ENCODE measurements around the gene STX1A.
A peak's percentile ranks its signal among the peaks of the same experiment; 100 is the strongest.
"Not testable (repeated sequence)": the region's sequence is repeated elsewhere in the genome, so short reads cannot be mapped to it uniquely, and the experiment has no call there.

STX1A gene

DNA sequence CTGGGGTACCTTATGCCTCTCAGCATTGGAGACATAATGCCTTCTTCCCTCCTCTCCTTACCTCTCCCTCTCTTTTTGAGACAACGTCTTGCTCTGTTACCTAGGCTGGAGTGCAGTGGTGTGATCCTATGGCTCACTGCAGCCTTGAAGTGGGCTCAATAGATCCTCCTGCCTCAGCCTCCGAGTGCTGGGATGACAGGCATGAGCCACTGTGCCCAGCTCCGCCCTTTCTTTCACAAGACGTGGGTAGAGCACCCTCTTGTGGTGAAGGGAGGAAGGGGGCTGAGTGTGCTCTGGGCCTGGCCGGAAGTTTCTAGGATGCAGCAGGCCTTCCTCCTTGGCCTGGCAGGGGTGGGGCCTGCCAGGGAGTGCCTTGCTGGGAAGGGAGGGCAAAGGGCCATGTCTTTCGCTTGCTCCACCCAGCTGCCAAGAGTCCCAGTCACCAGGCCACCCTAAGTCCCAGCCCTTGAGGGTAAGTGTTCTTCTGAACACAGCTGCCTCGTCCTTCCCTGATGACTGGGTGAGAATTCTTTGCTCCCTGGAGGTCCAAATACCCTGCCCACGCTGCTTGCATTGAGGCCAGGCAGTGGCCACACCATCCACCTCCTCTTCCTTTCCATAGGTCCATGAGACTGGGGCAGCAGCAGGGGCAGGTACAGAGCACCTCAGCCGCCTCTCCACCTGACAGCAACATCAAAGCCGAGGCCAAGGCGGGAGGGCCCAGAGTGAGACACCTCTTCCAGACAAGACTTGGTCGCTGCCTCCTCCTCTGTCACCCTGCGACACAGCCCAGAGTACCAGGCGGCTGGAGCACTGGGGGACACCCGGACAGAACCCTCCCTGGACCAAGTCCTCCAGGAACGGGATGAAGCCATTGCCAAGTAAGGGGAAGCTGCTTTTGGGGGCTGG, 15.4 kb upstream of the STX1A start:
- DNase-seq: peak; percentile 63

DNA sequence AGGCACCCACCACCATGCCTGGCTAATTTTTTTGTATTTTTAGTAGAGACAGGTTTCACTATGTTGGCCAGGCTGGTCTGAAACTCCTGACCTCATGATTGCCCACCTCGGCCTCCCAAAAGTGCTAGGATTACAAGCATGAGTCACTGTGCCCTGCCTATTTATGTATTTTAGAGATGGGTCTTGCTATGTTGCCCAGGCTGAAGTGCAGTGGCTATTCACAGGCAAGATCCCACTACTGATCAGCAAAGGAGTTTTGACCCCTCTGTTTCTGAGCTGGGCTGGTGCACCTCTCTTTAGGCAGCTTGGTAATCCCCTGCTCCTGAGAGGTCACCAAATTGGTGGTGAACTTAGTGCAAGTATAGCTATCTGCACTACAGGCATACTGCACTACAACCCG, 12.9 kb upstream of the STX1A start:
- DNase-seq: no peak

DNA sequence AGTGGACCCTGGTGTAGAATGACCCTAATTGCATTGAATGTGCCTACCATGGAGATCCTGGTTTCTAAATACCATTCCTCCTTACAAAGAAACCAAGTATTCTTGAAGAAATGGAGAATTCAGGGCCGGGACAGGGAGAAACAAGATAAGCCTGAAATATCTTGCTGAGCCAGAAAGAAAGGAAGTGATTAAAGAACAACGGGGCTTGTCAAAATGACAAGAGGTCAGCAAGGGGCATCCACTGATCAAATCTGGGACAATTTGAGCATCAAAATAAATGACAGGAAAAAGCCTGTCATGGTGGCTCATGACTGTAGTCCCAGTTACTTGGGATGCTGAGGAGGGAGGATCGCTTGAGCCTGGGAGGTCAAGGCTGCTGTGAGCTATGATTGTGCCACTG, 11.0 kb upstream of the STX1A start:
- DNase-seq: no peak

DNA sequence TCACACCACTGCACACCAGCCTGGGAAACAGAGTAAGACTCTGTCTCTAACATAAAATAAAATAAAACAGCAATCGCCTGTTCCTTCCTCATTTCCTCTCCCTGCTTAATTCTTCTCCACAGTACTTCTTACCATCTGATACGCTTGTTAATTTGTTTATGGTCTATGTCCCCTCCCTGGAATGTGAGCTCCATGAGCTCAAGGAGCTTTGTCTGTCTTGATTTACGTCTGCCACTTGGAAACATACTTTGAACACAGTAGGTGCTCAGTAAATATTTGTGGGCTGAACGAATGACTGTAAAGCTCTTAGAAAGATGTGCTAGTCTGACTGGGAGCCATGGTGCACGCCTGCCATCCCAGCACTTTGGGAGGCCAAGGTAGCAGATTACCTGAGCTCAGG, 9.1 kb upstream of the STX1A start:
- DNase-seq: no peak

DNA sequence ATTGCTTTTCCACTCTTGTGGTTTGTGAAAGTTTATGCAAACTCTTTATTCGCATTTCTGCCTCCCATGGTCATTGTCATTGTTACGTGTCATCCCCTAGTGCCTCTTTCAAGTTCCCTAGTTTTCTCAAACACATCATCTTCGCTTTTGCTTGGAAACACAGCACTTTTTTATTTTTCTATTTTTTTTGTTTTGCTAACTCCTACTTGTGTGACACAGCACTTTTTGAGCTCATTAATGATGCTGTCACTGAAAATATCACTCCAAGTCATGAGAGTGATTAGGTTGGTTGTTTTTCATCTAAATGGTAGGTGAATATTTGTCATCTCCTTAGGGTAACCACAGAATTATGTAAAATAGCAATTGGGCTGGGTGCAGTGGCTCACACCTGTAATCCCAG, 8.5 kb upstream of the STX1A start:
- DNase-seq: no peak

DNA sequence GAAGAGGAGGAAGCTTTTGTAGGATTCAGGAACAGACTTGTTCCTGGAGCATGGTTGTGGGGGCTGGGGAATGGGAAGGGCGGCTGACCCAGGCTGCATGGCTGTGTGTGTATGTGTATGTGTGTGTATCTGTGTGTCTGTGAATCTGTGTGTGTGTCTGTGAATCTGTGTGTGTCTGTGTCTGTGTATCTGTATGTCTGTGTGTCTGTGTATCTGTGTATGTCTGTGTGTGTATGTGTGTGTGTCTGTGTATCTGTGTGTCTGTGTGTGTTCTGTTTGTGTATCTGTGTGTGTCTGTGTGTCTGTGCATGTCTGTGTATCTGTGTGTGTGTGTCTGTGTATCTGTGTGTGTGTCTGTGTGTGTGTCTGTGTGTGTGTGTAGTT, 6.6 kb upstream of the STX1A start:
- DNase-seq: no peak

DNA sequence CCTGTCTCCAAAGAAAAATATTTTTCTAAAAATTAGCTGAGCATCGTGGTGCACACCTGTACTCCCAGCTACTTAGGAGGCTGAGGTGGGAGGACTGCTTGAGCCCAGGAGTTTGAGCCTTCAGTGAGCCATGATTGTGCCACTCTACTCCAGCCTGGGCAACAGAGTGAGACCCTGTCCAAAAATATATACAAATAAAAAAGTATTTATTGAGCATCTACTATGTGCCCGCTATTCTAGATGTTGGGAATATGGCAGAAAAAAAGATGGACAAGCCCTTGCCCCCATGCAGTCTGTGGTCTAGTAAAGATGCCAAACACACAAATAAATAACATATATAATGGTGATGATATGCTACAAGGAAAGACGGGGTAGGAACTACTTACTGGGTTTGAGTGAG, 4.3 kb upstream of the STX1A start:
- no peak for DNase-seq

DNA sequence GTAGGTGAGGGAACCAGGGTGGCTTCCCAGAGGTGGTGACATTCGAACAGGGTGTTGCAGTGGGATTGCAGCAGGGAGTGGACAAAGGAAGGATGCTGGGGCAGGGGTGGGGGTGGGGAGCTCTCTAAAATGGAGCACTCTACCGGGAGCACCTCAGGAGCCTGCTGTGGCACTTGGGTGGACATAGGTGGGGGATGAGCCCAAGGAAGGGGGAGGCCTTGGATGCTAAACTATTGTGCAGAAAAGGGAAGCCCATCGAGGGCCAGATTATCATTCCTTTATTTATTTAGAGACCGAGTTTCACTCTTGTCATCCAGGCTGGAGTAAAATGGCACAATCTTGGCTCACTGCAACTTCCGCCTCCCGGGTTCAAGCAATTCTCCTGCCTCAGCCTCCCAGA, 3.3 kb upstream of the STX1A start:
- DNase-seq: no peak

DNA sequence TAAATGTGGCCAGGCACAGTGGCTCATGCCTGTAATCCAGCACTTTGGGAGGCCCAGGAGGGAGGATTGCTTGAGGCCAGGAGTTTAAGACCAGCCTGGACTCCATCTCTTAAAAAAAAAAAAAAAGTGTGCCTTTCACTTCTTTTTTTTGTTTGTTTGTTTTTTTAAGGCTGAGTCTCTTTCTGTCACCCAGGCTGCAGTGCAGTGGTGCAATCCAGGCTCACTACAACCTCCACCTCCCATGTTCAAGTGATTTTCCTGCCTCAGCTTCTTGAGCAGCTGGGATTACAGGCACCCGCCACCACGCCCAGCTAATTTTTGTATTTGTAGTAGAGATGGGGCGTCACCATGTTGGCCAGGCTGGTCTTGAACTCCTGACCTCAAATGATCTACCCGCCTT, 2.7 kb upstream of the STX1A start:
- not testable (repeated sequence) for DNase-seq

DNA sequence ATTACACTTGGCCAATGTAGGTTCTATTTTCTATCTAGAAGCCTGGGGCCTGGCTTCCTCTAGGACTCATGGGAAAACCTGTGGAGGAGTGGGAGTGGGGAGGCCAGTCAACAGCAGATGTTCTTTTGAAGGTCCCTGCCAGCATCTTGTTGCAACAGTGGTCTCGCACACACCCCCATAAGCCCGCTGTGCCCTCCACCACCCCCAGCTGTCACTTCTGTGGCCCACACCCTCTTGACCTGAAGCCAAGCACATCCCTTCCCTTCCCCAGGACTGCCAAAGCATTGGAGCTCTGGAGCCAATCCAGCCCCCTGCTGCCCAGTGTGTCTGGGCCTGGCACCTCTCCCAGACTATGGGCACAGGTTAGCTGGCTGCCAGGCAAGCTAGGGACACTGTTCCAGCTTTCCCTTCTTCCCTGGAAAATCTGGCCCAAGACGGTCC, 1.9 kb upstream of the STX1A start:
- no peak for DNase-seq

DNA sequence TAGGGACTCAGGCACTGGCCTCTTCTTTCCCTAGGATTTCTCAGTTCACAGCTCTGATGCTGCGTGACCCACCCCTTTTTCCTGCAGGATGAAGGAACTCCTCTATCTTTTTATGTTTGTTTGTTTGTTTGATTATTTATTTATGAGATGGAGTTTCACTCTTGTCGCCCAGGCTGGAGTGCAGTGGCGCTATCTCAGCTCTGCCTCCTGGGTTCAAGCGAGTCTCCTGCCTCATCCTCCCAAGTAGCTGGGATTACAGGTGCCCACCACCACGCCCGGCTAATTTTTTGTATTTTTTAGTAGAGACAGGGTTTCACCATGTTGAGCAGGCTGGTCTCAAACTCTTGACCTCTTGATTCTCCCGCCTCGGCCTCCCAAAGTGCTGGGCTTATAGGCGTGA, 974 bp upstream of the STX1A start:
- DNase-seq: not testable (repeated sequence)

DNA sequence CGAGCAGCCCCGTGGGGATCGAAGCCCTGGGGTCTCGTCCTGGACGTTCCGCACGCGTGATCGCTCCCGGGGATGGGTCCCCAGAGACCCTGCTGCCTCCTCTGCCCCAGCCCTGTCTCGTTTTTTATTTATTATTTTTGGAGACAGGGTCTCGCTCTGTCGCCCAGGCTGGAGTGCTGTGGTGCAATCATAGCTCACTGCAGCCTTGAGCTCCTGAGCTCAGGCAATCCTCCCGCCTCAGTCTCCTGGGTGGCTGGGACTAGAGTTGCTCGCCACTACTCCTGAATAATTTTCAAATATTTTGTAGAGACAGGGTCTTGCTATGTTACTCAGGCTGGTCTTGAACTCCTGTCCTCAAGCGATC, 319 bp upstream of the STX1A start:
- DNase-seq: no peak

DNA sequence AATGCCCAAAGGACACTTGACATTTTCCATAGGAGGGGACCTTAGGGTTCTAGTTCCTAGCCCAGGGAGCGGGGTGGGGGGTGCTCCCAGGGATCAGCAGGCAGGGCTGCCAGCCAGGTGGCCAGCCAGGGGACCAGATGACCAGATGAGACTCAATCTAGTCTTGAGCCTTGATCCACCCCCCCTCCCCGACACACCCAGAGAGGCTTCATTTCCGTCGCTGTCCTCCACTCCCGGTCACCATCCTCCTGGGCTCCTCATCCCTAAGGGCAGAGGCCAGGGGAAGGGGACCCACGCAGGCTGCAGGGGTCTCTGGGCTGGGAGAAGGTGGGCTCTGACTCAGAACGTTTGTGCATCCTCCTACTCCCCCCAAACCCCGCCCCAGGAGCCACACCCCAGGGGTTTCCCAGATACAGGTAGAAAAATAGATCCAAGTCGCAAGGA, 1.0 kb downstream of the STX1A start:
- DNase-seq: no peak

DNA sequence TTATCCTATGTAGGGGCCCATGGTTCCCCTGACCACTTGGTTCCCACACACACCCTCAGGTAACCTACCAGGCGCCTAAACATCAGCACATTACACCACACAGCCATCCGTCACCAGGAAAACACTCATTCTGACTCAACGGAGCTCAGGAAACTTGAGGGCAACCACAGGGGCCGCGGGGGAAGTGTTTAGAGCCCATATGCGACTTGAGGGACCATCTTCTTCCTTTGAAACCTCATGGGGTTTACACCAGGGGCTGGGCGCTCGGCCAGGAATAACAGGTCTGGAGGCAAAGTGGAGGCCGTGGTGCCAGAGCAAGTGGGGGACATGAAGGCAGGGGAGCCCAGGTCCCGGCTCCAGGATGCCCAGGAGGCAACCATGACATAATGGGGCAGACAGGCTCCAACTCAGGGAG, 1.5 kb downstream of the STX1A start:
- no peak for DNase-seq

DNA sequence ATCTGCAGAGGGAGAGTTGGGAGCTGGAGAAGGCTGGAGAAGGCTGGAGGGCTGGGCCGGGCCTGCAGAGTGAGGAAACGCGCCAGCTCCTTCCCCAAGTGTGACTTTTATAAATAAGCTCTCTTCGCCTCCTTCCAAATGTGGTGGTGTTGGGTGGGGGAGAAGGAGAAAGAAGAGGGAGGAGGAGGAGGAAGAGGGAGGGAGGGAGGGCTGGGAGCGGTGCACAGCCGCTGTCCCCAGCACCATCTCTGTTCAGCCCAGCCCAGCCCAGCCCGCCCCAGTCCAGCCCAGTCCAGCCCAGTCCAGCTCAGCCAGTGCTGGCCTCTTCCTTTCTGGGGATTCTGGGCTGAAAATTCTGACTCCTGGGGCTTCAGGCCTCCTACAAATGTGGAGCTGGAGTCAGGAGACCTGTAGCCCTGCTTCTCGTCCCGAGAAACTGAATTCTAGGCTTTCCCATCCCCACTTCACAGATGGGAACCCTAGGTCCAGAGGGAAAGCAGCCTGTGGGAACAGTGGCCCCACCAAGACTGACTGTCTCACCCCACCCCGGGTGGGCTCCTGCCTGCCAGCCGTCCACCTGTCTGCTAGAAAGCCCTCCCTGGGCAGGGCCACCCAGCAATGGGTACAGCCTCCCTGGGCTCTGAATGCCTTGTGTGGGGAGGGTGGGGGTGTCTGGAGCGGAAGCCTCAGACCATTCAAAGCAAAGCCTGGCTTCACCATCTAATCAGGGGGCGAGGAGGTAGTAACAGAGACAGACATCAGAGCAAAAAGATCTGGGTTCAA, 2.3 kb downstream of the STX1A start:
- no peak for DNase-seq

DNA sequence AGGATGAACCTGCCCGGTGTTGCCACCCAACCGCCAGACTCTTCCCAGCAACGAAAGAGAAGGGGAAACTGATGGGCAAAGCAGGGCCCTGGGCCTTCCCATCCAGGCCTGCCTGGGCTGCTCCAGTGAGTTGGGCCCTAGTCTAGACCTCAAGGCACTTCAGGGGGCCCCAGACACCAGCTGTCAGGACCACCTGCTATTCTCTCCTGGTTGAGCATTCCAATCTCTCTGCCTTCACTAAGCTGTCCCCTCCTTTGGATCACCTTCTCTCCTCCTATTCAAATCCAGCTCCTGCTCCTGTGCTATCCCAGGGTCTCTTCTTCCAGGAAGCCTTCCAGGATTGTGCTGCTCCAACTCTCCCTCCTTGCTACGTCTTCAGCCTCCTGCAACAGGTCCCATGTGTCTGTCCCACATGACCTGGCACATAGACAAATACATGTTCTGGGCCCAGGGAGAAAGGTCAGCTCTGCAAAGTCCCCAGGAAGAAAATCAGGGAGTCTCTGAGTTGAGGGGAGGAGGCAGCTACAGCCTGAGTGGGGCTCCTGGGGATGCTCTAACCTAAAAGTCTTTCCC, 3.1 kb downstream of the STX1A start:
- no peak for DNase-seq

DNA sequence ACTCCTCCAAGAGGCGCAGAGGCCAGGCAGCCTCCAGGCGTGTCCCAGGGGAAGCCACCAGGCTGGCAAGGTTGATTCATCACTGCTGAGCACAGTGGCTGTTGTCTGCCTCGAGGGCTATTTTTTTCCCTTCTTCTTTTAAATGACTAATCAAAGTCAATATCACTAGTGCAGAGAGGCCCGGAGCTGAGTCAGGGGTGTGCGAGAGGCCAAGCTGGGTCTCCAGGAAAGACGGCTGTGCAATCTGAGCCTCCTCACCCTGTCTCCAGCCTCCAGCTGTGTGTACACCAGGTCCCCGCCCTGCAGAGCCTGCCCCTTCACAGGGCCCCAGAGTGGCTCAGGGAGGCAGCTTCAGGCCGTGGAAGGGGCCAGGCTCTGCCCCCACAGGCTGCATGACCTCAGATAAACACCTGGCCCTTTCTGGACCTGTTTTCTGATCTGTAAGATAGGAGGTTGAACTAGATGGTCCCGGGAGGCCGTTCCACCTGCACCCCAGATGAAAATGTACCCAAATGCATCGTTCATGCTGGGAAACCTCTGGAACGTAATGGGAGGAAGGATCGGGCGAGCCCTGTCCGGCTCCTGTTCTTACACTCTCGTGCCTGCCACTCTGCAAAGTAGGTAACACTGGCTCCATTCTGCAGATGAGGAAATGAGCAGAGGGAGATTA, 3.7 kb downstream of the STX1A start:
- peak; percentile 49 for DNase-seq

DNA sequence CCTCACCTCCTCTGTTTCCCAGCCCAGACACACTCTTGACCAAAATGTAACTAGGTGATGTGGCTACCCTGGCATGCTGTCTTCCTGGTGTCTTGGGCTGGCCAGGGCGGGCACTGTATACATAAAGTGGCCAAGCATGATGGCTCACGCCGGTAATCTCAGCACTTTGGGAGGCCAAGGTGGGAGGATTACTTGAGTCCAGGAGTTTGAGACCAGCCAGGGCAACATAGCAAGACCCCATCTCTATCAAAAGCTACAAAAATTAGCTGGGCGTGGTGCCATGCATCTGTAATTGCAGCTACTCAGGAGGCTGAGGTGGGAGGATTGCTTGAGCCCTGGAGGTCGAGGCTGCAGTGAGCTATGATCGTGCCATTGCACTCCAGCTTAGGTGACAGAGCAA, 6.2 kb downstream of the STX1A start:
- DNase-seq: not testable (repeated sequence)

DNA sequence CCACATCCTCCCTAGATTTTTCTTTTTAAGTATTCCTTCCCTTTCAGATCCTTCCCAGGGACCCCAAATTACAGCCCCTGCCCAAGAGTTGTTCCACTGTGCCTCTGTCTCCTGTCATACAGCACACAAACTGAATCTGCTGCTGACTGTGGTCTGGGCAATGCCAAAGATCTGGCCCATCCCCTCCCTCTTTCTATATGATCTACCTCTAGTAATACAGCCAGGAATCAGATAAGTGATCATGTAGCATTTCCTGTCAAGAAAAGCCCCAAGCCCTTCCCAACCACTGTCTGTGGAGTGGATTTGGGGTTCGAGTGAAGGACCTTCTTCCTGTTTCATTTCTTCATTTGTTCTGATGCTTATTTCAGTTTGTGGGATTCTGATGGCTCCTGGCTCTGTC, 6.7 kb downstream of the STX1A start:
- no peak for DNase-seq

DNA sequence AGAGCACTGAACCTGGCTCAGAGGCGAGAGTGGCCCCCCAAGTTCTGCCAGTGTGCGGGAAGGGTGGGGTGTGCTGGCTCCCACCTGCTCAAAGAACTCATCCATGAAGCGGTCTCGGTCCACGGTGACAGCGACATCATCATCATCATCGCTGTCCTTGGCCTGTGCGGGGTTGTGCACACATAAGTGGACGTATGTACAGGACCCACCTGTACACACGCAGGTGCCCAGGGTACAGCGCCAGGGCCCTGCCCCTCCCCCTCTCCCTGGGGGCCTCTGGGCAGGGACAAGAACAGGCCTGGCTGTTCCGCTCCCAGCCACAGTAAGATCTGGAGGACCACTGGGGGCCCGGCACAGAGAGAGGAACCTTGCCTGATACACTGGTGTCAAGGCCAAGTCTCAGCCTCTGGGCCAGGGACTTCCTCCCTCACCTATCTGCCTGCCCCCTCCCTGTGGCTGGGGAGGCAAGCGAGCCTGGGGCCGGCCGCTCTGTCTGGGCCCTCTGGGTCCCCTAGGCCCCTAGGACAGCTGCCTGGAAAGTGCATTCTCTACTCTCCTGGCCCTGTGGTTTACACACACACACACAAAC, 10.4 kb downstream of the STX1A start:
- no peak for DNase-seq

DNA sequence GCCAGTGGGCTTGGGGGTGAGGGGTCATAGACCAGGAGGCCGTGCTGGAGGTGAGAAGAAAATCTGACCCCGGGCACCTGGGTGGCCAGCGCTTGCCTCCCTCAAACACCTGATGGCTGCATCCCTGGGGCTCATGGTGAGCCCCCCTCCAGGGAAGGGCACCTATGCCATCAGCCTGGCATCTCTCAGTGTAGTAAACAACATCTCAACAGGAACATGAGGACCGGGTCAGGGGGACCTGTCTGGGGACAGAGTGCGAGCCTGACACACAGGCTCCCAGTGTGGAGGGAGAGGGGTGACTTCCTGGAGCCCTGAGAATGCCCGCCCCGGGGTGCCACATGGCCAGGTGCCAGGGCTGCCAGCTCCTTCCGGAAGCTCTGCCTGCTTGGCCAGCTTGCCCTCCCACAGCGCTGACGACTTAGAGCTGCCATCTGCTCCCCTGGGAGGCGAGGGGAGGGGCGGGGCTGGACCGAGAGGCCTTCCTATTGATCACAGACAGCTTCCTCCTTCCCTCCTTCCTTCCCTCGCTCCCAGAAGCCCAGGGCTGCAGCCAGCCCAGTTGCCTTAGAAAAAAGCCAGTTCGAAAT, 12.3 kb downstream of the STX1A start:
- no peak for DNase-seq

All from NCI-H187 treated with DMSO at 0.1 percent for 48 hours (cell line).